NK-92 treated with Interleukin-12 subunit alpha and Interleukin-12 subunit beta, amount 100 ng/mL, for 24 hours (cell line): ENCODE measurements around the gene MDP1.
"Not testable (repeated sequence)": the region's sequence is repeated elsewhere in the genome, so short reads cannot be mapped to it uniquely, and the experiment has no call there.

Experiments
- DNase-seq: peaks from one replicate; lab custom pipeline; 2025; lab: John Stamatoyannopoulos, UW

The MDP1 gene

DNA sequence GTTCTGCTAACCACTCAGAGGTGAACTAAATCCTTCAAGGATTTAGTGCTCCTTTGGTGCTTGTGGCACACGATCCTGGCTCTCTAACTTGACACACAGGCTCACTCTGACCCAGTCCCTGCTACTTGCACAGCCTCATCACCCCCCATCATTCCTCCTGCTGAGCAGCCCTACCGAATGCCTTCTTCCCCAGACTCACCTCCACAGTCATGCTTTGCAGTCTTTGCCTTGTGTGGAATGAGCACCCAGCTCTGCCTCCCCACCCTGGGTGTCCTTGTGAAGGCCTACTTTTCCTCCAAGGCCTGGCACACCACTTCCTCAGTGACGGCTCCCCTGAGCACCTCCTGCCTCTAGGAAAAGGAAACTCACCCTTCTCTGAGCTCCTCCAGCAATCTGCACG lies 34.5 kb upstream of the MDP1 start:
- DNase-seq: no peak

DNA sequence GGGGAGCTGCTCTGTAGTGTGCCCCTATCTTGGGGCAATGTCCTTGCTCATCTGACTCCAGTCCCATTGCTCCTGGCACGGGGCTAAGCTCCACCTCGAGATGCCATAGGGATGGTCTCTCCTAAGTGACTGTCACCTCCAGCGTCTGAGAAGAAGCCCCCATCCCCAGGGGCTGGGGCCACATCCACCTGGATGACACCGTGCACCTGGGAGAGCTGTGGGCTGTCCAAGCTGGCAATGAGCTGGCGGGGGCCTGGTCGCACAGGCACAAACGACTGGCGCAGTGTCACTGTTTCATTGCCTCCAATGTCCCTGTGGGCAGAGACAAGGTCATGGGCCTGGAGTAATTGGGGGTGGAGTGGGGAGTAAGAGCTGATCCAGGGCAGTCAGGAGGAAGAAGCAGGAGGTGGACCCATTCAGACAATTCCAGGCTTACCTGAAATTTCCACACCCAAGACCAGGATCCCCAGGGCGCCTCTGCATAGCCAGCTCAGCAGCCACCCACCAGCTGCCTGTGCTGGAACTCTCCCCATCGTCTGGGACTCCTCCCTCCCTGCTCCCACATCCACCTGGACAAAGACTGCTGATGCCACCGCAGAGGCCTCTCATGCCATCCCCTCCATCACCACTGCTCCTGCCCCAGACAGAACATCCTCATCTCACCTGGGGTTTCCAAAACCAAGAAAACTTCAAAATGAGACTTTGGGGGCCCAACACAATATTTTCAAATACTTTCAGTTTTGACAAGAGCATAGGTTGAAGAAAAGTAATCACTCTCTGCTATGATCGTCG lies 33.6 kb upstream of the MDP1 start:
- no peak for DNase-seq

- no peak for DNase-seq
These were observed 31.6 kb upstream of the MDP1 start for GRCh38 chr14:24247422-24247821.

GRCh38 chr14:24246765-24247212 lies 30.9 kb upstream of the MDP1 start:
- no peak for DNase-seq

DNA sequence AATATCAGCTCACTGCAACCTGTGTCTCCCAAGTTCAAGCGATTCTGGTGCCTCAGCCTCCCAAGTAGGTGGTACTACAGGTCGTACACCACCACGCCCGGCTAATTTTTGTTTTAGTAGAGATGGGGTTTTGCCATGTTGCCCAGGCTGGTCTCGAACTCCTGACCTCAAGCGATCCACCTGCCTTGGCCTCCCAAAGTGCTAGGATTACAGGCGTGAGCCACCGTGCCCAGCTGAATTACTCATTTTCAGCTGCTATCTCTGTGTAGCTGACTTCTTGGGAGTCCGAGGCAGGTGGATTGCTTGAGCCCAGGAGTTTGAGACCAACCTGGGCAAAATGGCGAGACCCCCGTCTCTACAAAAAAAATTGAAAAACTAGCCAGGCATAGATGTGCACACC lies 29.5 kb upstream of the MDP1 start:
- DNase-seq: not testable (repeated sequence)

DNA sequence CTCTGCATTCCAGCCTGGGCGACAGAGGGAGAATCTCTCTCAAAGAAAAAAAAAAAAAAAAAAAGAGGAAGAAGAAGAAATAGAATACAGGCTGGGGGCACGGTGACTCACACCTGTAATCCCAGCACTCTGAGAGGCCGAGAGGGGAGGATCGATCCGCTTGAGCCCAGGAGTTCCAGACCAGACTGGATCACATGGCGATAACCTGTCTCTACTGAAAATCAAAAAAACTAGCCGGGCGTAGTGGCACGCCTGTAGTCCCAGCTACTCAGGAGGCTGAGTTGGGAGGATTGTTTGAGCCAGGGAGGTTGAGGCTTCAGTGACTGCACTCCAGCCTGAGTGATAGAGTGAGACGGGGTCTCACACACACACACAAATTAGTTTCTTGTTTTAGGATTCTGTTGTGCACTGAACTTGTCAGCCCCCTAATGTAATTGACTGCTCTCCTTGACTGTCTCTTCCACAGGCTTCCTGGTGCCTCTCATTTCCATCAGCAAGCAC lies 27.5 kb upstream of the MDP1 start:
- DNase-seq: no peak

GRCh38 chr14:24241829-24242443 lies 26.1 kb upstream of the MDP1 start:
- DNase-seq: peak; percentile 96

DNA sequence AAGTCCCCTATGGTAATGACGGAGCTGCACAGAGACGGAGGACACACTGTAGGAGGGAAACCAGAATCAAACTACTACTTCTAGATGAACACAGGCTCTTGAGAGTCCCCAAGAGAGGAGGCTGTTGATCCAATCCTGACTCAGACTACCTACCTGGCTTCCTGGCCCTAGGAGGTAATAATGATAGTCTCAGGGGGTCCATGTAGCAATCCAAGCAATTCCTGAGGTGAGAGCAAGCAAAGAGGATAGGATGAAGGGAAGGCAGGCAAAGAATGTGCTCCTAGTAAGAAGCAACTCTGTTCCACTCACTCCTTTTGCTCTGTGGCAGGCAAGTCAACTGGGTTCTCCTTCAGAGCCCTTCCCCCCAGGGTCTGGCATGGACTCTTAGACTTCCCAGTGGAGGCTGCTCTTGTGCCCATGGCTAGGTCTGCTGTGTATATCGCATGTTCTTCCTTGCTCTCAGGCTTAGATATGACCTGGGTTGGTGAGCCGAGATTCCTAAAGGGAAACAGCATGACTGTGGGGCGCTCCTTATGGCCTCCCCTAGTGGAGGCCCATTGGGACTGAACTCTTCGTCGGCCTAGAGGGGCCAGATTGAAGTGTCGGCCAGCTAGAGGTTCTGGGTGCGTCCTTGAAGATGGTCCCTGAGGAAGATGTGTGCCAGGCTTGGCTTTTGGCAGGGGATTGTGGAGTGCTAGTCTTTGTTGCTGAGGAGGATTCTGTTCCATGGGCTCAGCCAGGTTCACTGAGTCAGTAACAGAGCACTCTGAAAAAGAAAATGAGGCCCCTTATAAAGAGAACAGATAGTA lies 24.4 kb upstream of the MDP1 start:
- DNase-seq: no peak

GRCh38 chr14:24238527-24239037 lies 22.7 kb upstream of the MDP1 start:
- DNase-seq: no peak

- no peak for DNase-seq
These were observed 22.3 kb upstream of the MDP1 start for GRCh38 chr14:24238123-24238522.

GRCh38 chr14:24237463-24237955 lies 21.6 kb upstream of the MDP1 start:
- no peak for DNase-seq

GRCh38 chr14:24236689-24237462 lies 21.0 kb upstream of the MDP1 start:
- no peak for DNase-seq

DNA sequence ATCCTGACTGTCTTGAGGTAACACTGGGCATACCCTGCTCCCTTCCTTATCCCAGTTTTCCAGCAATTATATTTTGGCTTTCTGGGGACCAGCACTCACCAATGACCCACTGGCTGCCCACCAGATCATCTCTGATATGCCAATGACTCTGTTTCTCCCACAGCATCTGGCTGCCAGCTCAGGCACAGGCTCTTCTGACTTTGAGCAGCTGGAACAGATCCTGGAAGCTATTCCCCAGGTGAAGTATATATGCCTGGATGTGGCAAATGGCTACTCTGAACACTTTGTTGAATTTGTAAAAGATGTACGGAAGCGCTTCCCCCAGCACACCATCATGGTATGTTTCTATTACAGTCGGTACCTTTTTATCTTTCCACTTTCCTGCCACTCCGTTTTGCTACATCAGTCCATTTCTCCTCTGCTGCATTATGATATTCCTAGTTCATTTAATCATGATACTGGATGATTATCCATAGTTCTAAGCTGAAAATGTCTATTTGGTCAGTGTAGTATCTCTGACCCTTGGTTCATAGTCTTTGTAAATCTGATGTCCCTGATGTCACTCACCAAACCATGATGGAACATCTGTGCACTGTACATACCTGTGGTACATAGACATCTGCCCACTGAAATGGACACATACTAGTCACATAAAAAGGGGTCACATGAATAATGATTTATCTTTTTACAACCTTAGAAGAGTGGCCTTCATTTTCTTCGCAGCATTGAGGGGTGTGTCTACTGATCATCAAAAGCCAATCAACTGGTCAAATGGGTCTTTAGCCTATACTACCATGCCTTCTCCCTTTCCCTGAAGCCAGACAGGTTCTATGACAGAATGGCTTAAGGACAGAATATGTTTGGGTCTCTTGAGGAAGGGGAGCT lies 20.2 kb upstream of the MDP1 start:
- DNase-seq: no peak

- no peak for DNase-seq
These were observed 18.5 kb upstream of the MDP1 start for GRCh38 chr14:24234095-24235005.

DNA sequence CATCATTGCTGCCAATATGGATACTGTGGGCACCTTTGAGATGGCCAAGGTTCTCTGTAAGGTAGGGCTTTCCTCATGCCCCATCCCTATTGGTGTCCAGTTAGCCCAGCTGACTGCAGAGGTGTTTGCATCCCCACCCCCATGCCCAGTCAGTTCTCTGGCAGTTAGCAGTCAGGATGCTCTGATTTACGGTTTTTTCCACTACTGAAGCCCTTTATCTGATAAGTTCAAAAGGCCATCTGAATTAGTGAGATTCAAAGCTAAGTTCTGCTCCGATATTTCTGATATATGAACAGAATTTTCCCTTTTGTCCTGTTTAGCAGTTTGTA lies 17.6 kb upstream of the MDP1 start:
- DNase-seq: no peak

GRCh38 chr14:24232645-24233537 lies 17.0 kb upstream of the MDP1 start, which contains the start of gene GMPR2:
Gene GMPR2 (plus strand): TSS chr14:24232929. CDS start chr14:24233254, 325 bp downstream.
- peak; percentile 77 for DNase-seq

DNA sequence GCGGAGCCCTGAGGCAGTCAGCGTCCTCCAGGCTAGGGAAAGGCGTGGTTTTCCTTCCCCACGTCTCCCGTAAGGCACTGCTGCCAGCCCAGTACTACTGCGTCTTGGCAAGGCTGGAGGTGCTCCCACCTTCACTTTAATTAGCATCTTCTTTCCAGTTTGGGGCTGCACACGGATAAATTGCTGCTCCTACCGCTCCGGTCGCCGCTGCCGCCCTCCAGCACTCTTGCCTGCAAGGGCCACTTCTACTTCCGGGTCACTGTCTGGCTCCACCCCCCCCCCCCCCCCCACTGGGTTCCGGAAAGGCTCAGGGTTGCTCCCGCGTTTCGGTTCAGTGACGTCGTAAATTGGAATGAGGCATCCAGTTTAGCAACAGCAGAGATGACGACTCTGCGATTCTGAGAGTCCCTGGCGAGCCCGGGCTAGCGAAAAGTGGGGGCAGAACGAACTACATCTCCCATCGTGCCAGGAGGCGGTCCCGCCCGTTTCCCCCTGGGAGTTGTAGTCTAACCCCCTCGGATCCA lies 16.3 kb upstream of the MDP1 start, which contains the start of gene NEDD8:
NEDD8 (minus strand) TSS at position 247 of the 524 bp plus-strand sequence; CDS start at position 147, 100 bp downstream.
- DNase-seq: peak; percentile 82
